ENCODE measurements around the gene AFAP1. TPM values are rescaled to one million over a fixed set of nuclear protein-coding genes. Genes with fewer than 3 reads are reported as not detected.

AFAP1 gene
- total RNA-seq, 1 donor from 2014 or later = 28.7 TPM

DNA sequence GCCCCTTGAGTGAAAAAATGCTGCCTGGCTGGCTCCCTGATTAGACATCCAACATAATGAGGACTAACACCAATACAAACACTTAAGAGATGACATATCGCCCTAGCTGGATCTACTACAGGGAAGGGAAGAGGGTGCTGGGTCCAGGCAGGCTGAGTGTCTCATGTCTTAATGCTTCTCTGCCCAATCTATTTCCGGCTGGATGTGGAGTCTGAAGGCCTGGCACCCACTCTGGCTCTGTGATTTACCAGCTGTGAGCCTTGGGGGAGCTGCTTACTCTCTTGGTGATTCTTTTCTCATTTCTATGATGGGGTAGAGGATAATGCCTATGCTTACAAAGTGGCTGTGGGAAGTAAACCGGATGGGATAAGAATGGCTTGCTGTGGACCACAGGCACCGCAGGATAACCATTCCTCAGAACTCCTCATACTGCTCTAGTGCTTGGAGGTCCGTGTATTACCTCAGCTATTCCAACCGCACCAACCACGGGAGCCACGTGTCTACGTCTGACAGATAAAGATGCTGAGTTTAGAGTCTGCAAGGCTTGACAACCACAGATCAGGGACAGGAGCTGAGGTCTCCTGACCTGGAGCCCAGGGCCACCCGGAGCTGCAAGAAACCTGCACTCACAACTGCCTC lies 161.7 kb downstream of the AFAP1 start:
- TF ChIP-seq, protein P1, sequence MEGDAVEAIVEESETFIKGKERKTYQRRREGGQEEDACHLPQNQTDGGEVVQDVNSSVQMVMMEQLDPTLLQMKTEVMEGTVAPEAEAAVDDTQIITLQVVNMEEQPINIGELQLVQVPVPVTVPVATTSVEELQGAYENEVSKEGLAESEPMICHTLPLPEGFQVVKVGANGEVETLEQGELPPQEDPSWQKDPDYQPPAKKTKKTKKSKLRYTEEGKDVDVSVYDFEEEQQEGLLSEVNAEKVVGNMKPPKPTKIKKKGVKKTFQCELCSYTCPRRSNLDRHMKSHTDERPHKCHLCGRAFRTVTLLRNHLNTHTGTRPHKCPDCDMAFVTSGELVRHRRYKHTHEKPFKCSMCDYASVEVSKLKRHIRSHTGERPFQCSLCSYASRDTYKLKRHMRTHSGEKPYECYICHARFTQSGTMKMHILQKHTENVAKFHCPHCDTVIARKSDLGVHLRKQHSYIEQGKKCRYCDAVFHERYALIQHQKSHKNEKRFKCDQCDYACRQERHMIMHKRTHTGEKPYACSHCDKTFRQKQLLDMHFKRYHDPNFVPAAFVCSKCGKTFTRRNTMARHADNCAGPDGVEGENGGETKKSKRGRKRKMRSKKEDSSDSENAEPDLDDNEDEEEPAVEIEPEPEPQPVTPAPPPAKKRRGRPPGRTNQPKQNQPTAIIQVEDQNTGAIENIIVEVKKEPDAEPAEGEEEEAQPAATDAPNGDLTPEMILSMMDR (IDR thresholded peaks at IDR 0.05) = no peak
- Histone ChIP-seq H3K4me1 (peaks cover 36% of the 10 kb centered on the region), H3K36me3 (peaks cover 30% of the 10 kb centered on the region), H3K9me3 (no peaks in the 10 kb centered on the region), H3K27me3 (no peaks in the 10 kb centered on the region), H3K4me3 (no peak overlapping the region), H3K27ac (peak overlapping the region; percentile 77)
- no peak for ATAC-seq
- intact Hi-C loops (cut with DNase I) = no loop called here
- peak; percentile 28 for DNase-seq

DNA sequence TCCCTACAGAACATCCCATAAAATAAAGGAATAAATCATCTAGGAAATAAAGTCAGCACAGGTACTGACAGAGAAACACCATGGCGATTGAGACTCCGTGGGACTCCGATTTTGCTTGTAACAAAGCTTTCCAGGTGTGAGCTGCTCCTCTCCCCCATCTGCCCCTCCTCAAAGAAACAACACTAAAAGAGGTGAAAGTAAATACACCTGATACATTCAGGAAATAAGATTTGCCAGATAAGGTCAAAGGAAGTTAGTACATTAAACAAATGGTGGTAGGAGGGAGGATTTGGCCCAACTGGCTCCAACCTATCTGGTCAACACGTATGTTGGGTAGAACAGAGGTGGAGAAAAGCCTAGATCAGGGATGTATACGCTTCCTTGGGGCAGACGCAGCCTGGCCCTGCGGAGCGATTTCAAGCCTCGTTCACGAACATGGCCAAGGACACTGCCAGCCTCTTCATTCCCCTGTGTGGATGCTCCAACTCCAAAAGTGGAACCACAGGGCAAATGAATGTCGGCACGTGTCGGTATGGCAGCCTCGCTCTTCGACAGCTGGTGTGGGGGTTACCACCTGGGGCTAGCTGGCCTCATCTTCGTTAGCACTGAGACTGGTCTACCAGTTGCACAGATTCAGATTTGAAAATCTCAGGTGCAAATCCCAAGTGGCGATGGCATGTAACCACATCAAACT lies 162.5 kb downstream of the AFAP1 start:
- DNase-seq (peak; percentile 47), ATAC-seq (no peak)
- intact Hi-C loops (cut with DNase I) = no loop called here
- H3K27ac ChIP-seq = no peak overlapping the region
- peaks cover 29% of the 10 kb centered on the region for H3K4me1 ChIP-seq
- no peak overlapping the region for H3K4me3 ChIP-seq
- H3K27me3 ChIP-seq = no peaks in the 10 kb centered on the region
- no peaks in the 10 kb centered on the region for H3K9me3 ChIP-seq
- TF ChIP-seq, protein P1 (IDR thresholded peaks at IDR 0.05) = no peak
- H3K36me3 ChIP-seq = peaks cover 38% of the 10 kb centered on the region

GRCh38 chr4:7775396-7775795 lies 164.3 kb downstream of the AFAP1 start:
- Histone ChIP-seq H3K27ac (no peak overlapping the region), H3K27me3 (no peaks in the 10 kb centered on the region), H3K36me3 (peaks cover 44% of the 10 kb centered on the region), H3K4me1 (peaks cover 17% of the 10 kb centered on the region), H3K9me3 (no peaks in the 10 kb centered on the region), H3K4me3 (no peak overlapping the region)
- no peak for ATAC-seq
- DNase-seq = no peak
- TF ChIP-seq, protein P1 (IDR thresholded peaks at IDR 0.05) = no peak
- intact Hi-C loops (cut with DNase I) = no loop called here

DNA sequence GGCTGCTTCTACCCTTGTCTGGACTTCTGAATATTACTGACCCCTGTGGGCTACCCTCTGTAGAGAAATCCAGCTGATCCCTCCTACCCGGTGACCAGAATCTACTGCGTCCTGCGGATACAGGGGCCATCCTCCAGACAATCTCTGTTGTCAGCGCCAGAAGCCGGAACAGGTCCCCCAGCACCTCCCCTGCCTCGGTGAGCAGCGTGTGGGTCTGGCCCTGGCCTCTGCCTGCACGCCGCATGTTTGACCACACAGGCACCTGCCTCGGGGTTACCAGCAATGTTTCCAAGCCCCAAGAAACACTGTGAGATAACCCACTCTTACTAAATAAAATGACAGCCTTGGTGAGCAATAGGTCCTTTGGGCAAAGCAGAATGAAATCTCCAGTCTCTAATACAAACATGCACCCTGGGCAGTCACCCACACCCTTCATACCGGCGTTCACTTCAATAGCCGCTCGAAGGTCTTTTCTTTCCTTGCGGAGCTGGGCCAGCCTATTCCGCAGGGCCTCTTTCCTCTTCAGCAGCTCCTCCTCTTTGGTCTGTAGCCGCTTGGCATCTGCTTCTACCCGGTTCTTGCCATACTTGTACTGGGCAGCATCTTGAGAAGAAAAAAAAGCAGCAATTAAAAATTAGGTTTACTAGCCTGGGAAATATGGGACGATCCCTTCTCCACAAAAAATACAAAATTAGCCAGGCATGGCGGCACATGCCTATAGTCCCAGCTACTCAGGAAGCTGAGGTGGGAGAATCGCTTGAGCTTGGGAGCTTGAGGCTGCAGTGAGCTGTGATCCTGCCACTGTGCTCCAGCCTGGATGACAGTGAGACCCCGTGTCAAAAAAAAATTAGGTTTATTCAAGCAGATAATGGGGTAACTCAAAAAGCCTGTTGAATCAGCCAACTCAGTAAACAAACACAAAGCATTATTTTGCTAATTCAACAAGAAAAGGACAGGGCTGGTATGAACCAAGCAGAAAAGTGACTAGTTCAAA lies 165.1 kb downstream of the AFAP1 start:
- peak; percentile 28 for DNase-seq
- H3K36me3 ChIP-seq = peaks cover 44% of the 10 kb centered on the region

More for the DNA sequence above, 165.1 kb downstream of the AFAP1 start:
- no peaks in the 10 kb centered on the region for H3K9me3 ChIP-seq
- intact Hi-C loops (cut with DNase I) = no loop called here
- peaks cover 12% of the 10 kb centered on the region for H3K4me1 ChIP-seq
- TF ChIP-seq, protein P1 (IDR thresholded peaks at IDR 0.05) = no peak
- no peak overlapping the region for H3K27ac ChIP-seq
- no peak overlapping the region for H3K4me3 ChIP-seq
- H3K27me3 ChIP-seq = no peaks in the 10 kb centered on the region
- ATAC-seq = no peak
